GM18951 (cell line): ENCODE measurements around the gene SERPINB8.
A peak's percentile ranks its signal among the peaks of the same experiment; 100 is the strongest.
"Not testable (repeated sequence)": the region's sequence is repeated elsewhere in the genome, so short reads cannot be mapped to it uniquely, and the experiment has no call there.

ENCODE experiments used
- POLR2A ChIP-seq: IDR thresholded peaks from 4 replicates; pipeline ENCODE4 v1.6.1; 2011; ENCODE audit warnings: mild to moderate bottlenecking; ENCODE audit not compliant: insufficient read length, insufficient read depth; ENCODE audit errors: extremely low read depth
- in situ Hi-C: fragments of 300-500 bp; cut with MboI; formaldehyde crosslinking; loops from one replicate; pipeline ENCODE4 v1.12.0; 2022; ENCODE audit warnings: low sequenced_read_pairs, mixed read lengths, inconsistent platforms; ENCODE audit not compliant: unreplicated experiment

Gene SERPINB8

GRCh38 chr18:63969942-63970808 lies at the start of gene SERPINB8:
Gene SERPINB8 (plus strand): TSS chr18:63970081. CDS start chr18:63978309, 8,228 bp downstream.
- in situ Hi-C loops: no loop called here
- TF ChIP-seq POLR2A: peak; percentile 78

GRCh38 chr18:63922049-63922448 lies 47.8 kb upstream of the SERPINB8 start:
- in situ Hi-C loops: no loop called here
- TF ChIP-seq POLR2A: no peak

- in situ Hi-C loops: no loop called here
Observed at GRCh38 chr18:63924551-63924950, 45.3 kb upstream of the SERPINB8 start.

GRCh38 chr18:63928331-63928730 lies 41.5 kb upstream of the SERPINB8 start:
- in situ Hi-C loops: no loop called here
- no peak for TF ChIP-seq POLR2A

More at GRCh38 chr18:63924551-63924950, 45.3 kb upstream of the SERPINB8 start:
- no peak for TF ChIP-seq POLR2A

GRCh38 chr18:63929369-63929768 lies 40.5 kb upstream of the SERPINB8 start:
- in situ Hi-C loops: not testable (repeated sequence)

GRCh38 chr18:63930773-63931354 lies 39.0 kb upstream of the SERPINB8 start:
- in situ Hi-C loops: no loop called here
- TF ChIP-seq POLR2A: no peak

- no peak for TF ChIP-seq POLR2A
- in situ Hi-C loops: no loop called here
Observed at GRCh38 chr18:63936156-63936931, 33.5 kb upstream of the SERPINB8 start.

GRCh38 chr18:63936932-63937393 lies 32.9 kb upstream of the SERPINB8 start:
- in situ Hi-C loops: no loop called here
- TF ChIP-seq POLR2A: no peak

- in situ Hi-C loops: no loop called here
- TF ChIP-seq POLR2A: no peak
Observed at GRCh38 chr18:63940008-63940407, 29.9 kb upstream of the SERPINB8 start.

- in situ Hi-C loops: not testable (repeated sequence)
Observed at GRCh38 chr18:63940543-63941050, 29.3 kb upstream of the SERPINB8 start.

GRCh38 chr18:63947051-63947790 lies 22.7 kb upstream of the SERPINB8 start:
- TF ChIP-seq POLR2A: no peak
- in situ Hi-C loops: no loop called here

- peak; percentile 76 for TF ChIP-seq POLR2A
- in situ Hi-C loops: no loop called here
Observed at GRCh38 chr18:63949068-63949737, 20.7 kb upstream of the SERPINB8 start, which contains the start of gene HMSD. Gene HMSD (plus strand): TSS chr18:63949301. CDS start chr18:63953456, 4,155 bp downstream.
